K562 (cell line): ENCODE data around the gene LAMA3. TPM values are rescaled to one million over a fixed set of nuclear protein-coding genes. Genes with fewer than 3 reads are reported as not detected.

Experiments
- ATAC-seq: fragments of 200-7000 bp; cut with Tn5 transposase; 3 replicates; pipeline ENCODE4 v1.9.1; 2020; ENCODE audit warnings: moderate library complexity
- BruUV-seq: library from RNA; stranded (reverse); fragments of 400-500 nt; replicated peaks from 2 replicates; lab custom pipeline; 2021; lab: Mats Ljungman, UMichigan
- CTCF ChIA-PET: fragments of 300-600 bp; formaldehyde crosslinking; extraction: SDS; loops from one replicate; lab custom pipeline; 2021; ENCODE audit warnings: low intra/inter-chr PET ratio; lab: Yijun Ruan, JAX
- POLR2A ChIA-PET: fragments of 300-600, 350-650 bp; sonication (Branson Sonifier 250); formaldehyde crosslinking; extraction: SDS; loops from one replicate; lab custom pipeline; 2021; ENCODE audit warnings: antibody characterized with exemption, inconsistent platforms; lab: Yijun Ruan, JAX
- DNase-seq, 4 experiments: peaks; one replicate each; pipeline versions ENCODE4 v3.0.0 to v3.0.0-alpha.2; 2011 to 2018; ENCODE audit warnings: low spot score in 3 of 4, mixed read lengths in 3 of 4; ENCODE audit errors: extremely low read depth in 1 of 4
- FAIRE-seq: peaks from 2 replicates; lab custom pipeline; 2011; peaks lifted over from hg19 to GRCh38; lab: Jason Lieb, UNC
- H2AFZ ChIP-seq: 2 replicates; pipeline ENCODE4 v1.6.0; 2011; ENCODE audit warnings: low read depth, low read length, control low read depth, inconsistent platforms
- H3K27ac ChIP-seq: fragments of 200-600 bp; 3 replicates; pipeline ENCODE4 v1.8.0; 2011; ENCODE audit warnings: low read depth, mild to moderate bottlenecking, control low read depth, inconsistent platforms, low read length, moderate library complexity, mixed read lengths; ENCODE audit errors: extremely low read depth
- H3K27me3 ChIP-seq, 2 experiments: fragments of 300-600 bp in 1 of 2; 2 replicates in 1 of 2; 3 replicates in 1 of 2; pipeline versions ENCODE4 v1.6.0 to v1.8.0; 2011; ENCODE audit warnings: inconsistent platforms in 2 of 2, low read length in 2 of 2, mild to moderate bottlenecking in 1 of 2, mixed read lengths in 1 of 2, moderate library complexity in 1 of 2; ENCODE audit not compliant: control insufficient read depth in 2 of 2, insufficient read depth in 2 of 2
- H3K36me3 ChIP-seq: fragments of 300-600 bp; 3 replicates; pipeline ENCODE4 v1.8.0; 2011; ENCODE audit warnings: mild to moderate bottlenecking, low read length, inconsistent platforms; ENCODE audit not compliant: control insufficient read depth, insufficient read depth
- H3K4me1 ChIP-seq, 2 experiments: fragments of 200-600 bp in 1 of 2; replicated peaks in 1 of 2; 2 replicates in 1 of 2; 3 replicates in 1 of 2; pipeline versions ENCODE4 v1.5.1 to v1.8.0; 2011; ENCODE audit warnings: inconsistent platforms in 2 of 2, low read length in 2 of 2, mild to moderate bottlenecking in 1 of 2, mixed read lengths in 1 of 2, moderate library complexity in 1 of 2; ENCODE audit not compliant: control insufficient read depth in 2 of 2, insufficient read depth in 2 of 2
- H3K4me2 ChIP-seq: 2 replicates; pipeline ENCODE4 v1.6.1; 2011; ENCODE audit warnings: low read length, control low read depth, inconsistent platforms, mixed read lengths; ENCODE audit not compliant: insufficient read depth
- H3K4me3 ChIP-seq: fragments of 200-600 bp; sonication (generic), shearing (Covaris generic); 2 replicates; pipeline ENCODE4 v1.5.1; 2016; ENCODE audit warnings: control low read depth, inconsistent platforms
- H3K79me2 ChIP-seq: fragments of 200-600 bp; 3 replicates; pipeline ENCODE4 v1.8.0; 2011; ENCODE audit warnings: low read length, inconsistent platforms; ENCODE audit not compliant: control insufficient read depth, insufficient read depth
- H3K9ac ChIP-seq, 2 experiments: 2 replicates each; pipeline versions ENCODE4 v1.6.0 to v1.6.1; 2011; ENCODE audit warnings: low read depth in 2 of 2, low read length in 2 of 2, control low read depth in 1 of 2, inconsistent platforms in 1 of 2, mild to moderate bottlenecking in 1 of 2, mixed read lengths in 1 of 2; ENCODE audit not compliant: insufficient read depth in 1 of 2
- H3K9me1 ChIP-seq: one replicate; pipeline ENCODE4 v1.6.0; 2011; ENCODE audit warnings: inconsistent platforms, mild to moderate bottlenecking, low read length, moderate library complexity; ENCODE audit not compliant: control insufficient read depth, insufficient read depth
- H3K9me3 ChIP-seq: replicated peaks from 2 replicates; pipeline ENCODE4 v1.5.1; 2011; ENCODE audit warnings: low read depth, low read length, inconsistent platforms; ENCODE audit not compliant: control insufficient read depth, insufficient read depth
- H4K20me1 ChIP-seq: replicated peaks from 2 replicates; pipeline ENCODE4 v1.6.1; 2011; ENCODE audit warnings: low read length, inconsistent platforms, mixed read lengths; ENCODE audit not compliant: control insufficient read depth, insufficient read depth
- CSDE1 ChIP-seq, 2 experiments: fragments of 450-650 bp; IDR thresholded peaks; 2 replicates each; pipeline ENCODE4 v1.6.1; 2016; ENCODE audit warnings: mild to moderate bottlenecking in 1 of 2
- KAT8 ChIP-seq: fragments of 450-650 bp; IDR thresholded peaks from 2 replicates; pipeline ENCODE4 v1.6.1; 2016; ENCODE audit warnings: low read depth, mild to moderate bottlenecking
- NCOA4 ChIP-seq: fragments of 450-650 bp; IDR thresholded peaks from 2 replicates; pipeline ENCODE4 v1.6.1; 2018; ENCODE audit warnings: mild to moderate bottlenecking; ENCODE audit not compliant: partially characterized antibody
- NFXL1 ChIP-seq: fragments of 450-650 bp; formaldehyde crosslinking; IDR thresholded peaks from 2 replicates; pipeline ENCODE4 v1.4.0; 2021; ENCODE audit warnings: mild to moderate bottlenecking
- SMAD3 ChIP-seq: fragments of 450-650 bp; formaldehyde crosslinking; conservative IDR thresholded peaks from 2 replicates; pipeline ENCODE4 v1.4.0; 2020; ENCODE audit warnings: mild to moderate bottlenecking
- SNIP1 ChIP-seq: fragments of 450-650 bp; IDR thresholded peaks from 2 replicates; pipeline ENCODE4 v1.7.1; 2017; ENCODE audit warnings: low read depth, mild to moderate bottlenecking
- TCF7L2 ChIP-seq: fragments of 150-350 bp; IDR thresholded peaks from 2 replicates; pipeline ENCODE4 v1.6.1; 2016; ENCODE audit warnings: low read depth, mild to moderate bottlenecking, low read length, moderate library complexity
- ZHX1 ChIP-seq: fragments of 150-350 bp; conservative IDR thresholded peaks from 2 replicates; pipeline ENCODE4 v1.6.1; 2014; ENCODE audit warnings: low read length
- ZNF707 ChIP-seq: fragments of 250-450 bp; sonication (Bioruptor Pico); conservative IDR thresholded peaks from 2 replicates; pipeline ENCODE4 v1.8.0; 2022; ENCODE audit warnings: inconsistent platforms, mild to moderate bottlenecking, moderate library complexity
- WGBS: fragments of 100-300 bp; shearing (Covaris generic); methylation state at CpG from one replicate; pipeline ENCODE4 v1.1.6; 2016; ENCODE audit warnings: low coverage, mixed read lengths; ENCODE audit not compliant: insufficient coverage; ENCODE audit errors: missing lambda C conversion rate; 5-methylcytosine and 5-hydroxymethylcytosine counted together
- in situ Hi-C: fragments of 300-500 bp; cut with MboI; formaldehyde crosslinking; loops from 4 replicates; pipeline ENCODE4 v1.15.0; 2018; ENCODE audit warnings: inconsistent platforms, mixed read lengths
- intact Hi-C: fragments of 100-400 bp; cut with micrococcal nuclease; formaldehyde crosslinking; loops from 2 replicates; pipeline ENCODE4 v1.14.2; 2022
- polyA plus RNA-seq, 8 experiments: library from polyadenylated mRNA; depleted of rRNA in 4 of 8; stranded (reverse) in 5 of 8; unstranded in 3 of 8; fragments of >200 nt; fragmentation: Nextera tagmentation in 2 of 8; fragmentation: Illumina TruSeq in 1 of 8; extraction: Ambion mirVana in 2 of 8; extraction: Trizol in 1 of 8; gene quantifications; 2 replicates each; pipeline versions ENCODE4 v1.2.1 to v1.2.3, GENCODE V29; 2011 to 2014; ENCODE audit warnings: inconsistent platforms in 1 of 8, missing spikeins in 1 of 8
- total RNA-seq, 7 experiments: library from RNA; depleted of rRNA in 6 of 7; stranded (reverse); fragments of >200 nt in 6 of 7; fragmentation: Illumina TruSeq in 2 of 7; extraction: Trizol in 2 of 7; gene quantifications; 2 replicates each; pipeline versions ENCODE4 v1.2.1 to v1.2.3, GENCODE V29; 2011 to 2021; ENCODE audit warnings: low replicate concordance in 1 of 7

LAMA3 gene
- total and polyA plus RNA-seq, 9 of the 15 experiments (the other 6 are each of a cell fraction or from before 2014, with no cell fraction given), result 0.07 TPM; not detected in 8

DNA sequence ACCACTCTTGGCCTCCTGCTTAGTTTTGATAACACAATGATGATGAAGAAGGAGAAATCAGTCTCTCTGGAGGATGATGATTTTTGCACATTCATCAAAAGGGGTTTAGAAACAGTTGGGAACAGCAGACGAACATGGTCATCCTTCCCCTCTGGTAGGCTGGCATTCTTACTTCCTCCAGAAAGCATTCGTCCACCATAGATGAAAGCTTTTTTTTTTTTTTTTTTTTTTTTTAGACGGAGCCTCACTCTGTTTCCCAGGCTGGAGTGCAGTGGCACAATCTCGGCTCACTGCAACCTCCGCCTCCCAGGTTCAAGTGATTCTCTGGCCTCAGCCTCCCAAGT lies 281.8 kb downstream of the LAMA3 start (continued):
- TF ChIP-seq ZHX1 (no peak), KAT8 (no peak)

DNA sequence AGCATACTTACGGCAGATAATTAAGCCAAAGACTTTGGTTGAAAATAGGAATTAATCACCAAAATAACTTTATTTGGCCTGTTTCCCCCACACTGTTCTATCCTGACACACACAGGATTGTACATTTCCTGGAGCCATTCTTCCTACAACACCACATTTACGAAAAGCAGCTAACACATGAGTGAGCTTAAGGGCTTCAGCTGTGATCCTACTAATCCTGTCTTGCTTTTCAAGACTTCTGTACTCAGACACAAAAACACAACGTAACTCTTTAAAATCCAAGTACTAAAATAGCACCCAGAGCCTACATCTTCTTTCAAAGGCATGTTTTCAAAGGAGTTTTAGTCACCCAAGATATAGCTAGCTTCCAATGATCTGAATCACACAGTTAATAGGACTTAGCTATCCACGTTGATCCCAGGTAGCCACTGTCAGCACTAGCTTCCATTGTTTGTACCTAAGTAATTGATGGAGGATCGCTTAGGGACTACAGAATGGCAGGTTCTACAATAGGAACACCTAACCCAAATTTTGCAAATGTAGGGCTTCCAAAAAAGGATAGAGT lies 282.5 kb downstream of the LAMA3 start:
- no peak for ATAC-seq
- POLR2A ChIA-PET, result no interaction called here

More for the DNA sequence above, 282.5 kb downstream of the LAMA3 start:
- CTCF ChIA-PET, result no interaction called here
- no peak overlapping the region for H3K4me3 ChIP-seq
- no peaks in the 10 kb centered on the region for H3K4me1 ChIP-seq
- H3K9me1 ChIP-seq, result no peaks in the 10 kb centered on the region
- H3K4me2 ChIP-seq, result no peak overlapping the region
- H3K27me3 ChIP-seq, result peaks cover 0 to 7% of the 10 kb centered on the region in 2 experiments; a peak in 1 of 5 replicates
- TF ChIP-seq NCOA4 (no peak), TCF7L2 (no peak), ZNF707 (CRISPR knock-in tag) (no peak), SMAD3 (no peak), NFXL1 (CRISPR knock-in tag) (no peak), CSDE1 (IDR thresholded peaks at IDR 0.05) (no peak), SNIP1 (no peak)
- DNase-seq (no peak), FAIRE-seq (no peak)
- H3K79me2 ChIP-seq, result no peaks in the 10 kb centered on the region
- no peaks in the 10 kb centered on the region for H3K9me3 ChIP-seq
- no peak overlapping the region for H3K9ac ChIP-seq
- no TSS peak for BruUV-seq
- intact Hi-C loops (no loop called here), in situ Hi-C loops (no loop called here)
- H3K36me3 ChIP-seq, result no peaks in the 10 kb centered on the region
- H2AFZ ChIP-seq, result no peak overlapping the region
- H4K20me1 ChIP-seq, result no peaks in the 10 kb centered on the region
- H3K27ac ChIP-seq, result no peak overlapping the region
- 2% methylated on average over 5 of the region's 5 CpGs for WGBS
